PC-9 (cell line): ENCODE measurements around the gene ECSIT. TPM values are rescaled to one million over a fixed set of nuclear protein-coding genes. Genes with fewer than 3 reads are reported as not detected.

Source experiments
- BruUV-seq: library from RNA; stranded (reverse); fragments of 400-500 nt; replicated peaks from 2 replicates; lab custom pipeline; 2021; lab: Mats Ljungman, UMichigan
- CTCF ChIA-PET: fragments of 300-600 bp; sonication (Branson Sonifier 250); formaldehyde crosslinking; loops from one replicate; lab custom pipeline; 2022; ENCODE audit warnings: antibody characterized with exemption; lab: Charles Lee
- POLR2A ChIA-PET: fragments of 300-600 bp; sonication (Branson Sonifier 250); formaldehyde crosslinking; loops from one replicate; lab custom pipeline; 2022; ENCODE audit warnings: antibody characterized with exemption; ENCODE audit not compliant: unreplicated experiment; lab: Charles Lee
- DNase-seq, 2 experiments: peaks; one replicate each; pipeline versions ENCODE4 v3.0.0 to v3.0.0-alpha.2; 2015 to 2022; ENCODE audit warnings: mixed read lengths in 1 of 2
- H2AFZ ChIP-seq: fragments of 200-600 bp; sonication (generic); 2 replicates; pipeline ENCODE4 v1.8.1; 2017; ENCODE audit warnings: antibody characterized with exemption
- H3F3A ChIP-seq: fragments of 200-600 bp; sonication (generic); 2 replicates; pipeline ENCODE4 v1.8.1; 2017; ENCODE audit warnings: antibody characterized with exemption, mild to moderate bottlenecking, low read depth; ENCODE audit not compliant: insufficient read depth
- H3K27ac ChIP-seq: fragments of 200-600 bp; sonication (generic); 2 replicates; pipeline ENCODE4 v1.6.1; 2016; ENCODE audit warnings: mixed run types
- H3K27me3 ChIP-seq: fragments of 200-600 bp; sonication (generic); 2 replicates; pipeline ENCODE4 v1.6.1; 2016; ENCODE audit warnings: low read depth, mixed run types; ENCODE audit not compliant: insufficient read depth
- H3K36me3 ChIP-seq: fragments of 200-600 bp; sonication (generic); 2 replicates; pipeline ENCODE4 v1.6.1; 2016; ENCODE audit warnings: low read depth, mixed run types
- H3K4me1 ChIP-seq: fragments of 200-600 bp; sonication (generic); replicated peaks from 2 replicates; pipeline ENCODE4 v1.6.1; 2016; ENCODE audit warnings: mixed run types; ENCODE audit not compliant: insufficient read depth
- H3K4me2 ChIP-seq: fragments of 200-600 bp; sonication (generic); 2 replicates; pipeline ENCODE4 v1.6.1; 2017; ENCODE audit warnings: mixed run types
- H3K4me3 ChIP-seq: fragments of 200-600 bp; sonication (generic); 2 replicates; pipeline ENCODE4 v1.6.1; 2016; ENCODE audit warnings: mixed run types
- H3K79me2 ChIP-seq: fragments of 200-600 bp; sonication (generic); 2 replicates; pipeline ENCODE4 v1.6.1; 2017; ENCODE audit warnings: low read depth, mixed run types
- H3K9me2 ChIP-seq: fragments of 200-600 bp; sonication (generic); 2 replicates; pipeline ENCODE4 v1.8.1; 2017; ENCODE audit warnings: mild to moderate bottlenecking; ENCODE audit not compliant: insufficient read depth
- H3K9me3 ChIP-seq: fragments of 200-600 bp; sonication (generic); 2 replicates; pipeline ENCODE4 v1.8.1; 2016; ENCODE audit warnings: low read depth; ENCODE audit not compliant: insufficient read depth
- H4K20me1 ChIP-seq: fragments of 200-600 bp; sonication (generic); 2 replicates; pipeline ENCODE4 v1.8.1; 2017; ENCODE audit not compliant: insufficient read depth
- EZH2 ChIP-seq: fragments of 200-600 bp; sonication (generic); IDR thresholded peaks from 2 replicates; pipeline ENCODE4 v1.8.0; 2017; ENCODE audit warnings: antibody characterized with exemption, low read depth
- intact Hi-C: fragments of 100-400 bp; cut with micrococcal nuclease; formaldehyde crosslinking; loops from one replicate; pipeline ENCODE4 v1.10.0; 2022; ENCODE audit not compliant: unreplicated experiment
- total RNA-seq: library from RNA; stranded (reverse); gene quantifications from 2 replicates; pipeline ENCODE4 v1.2.3, GENCODE V29; 2021
- TF ChIP-seq, protein P1 (sequence below): fragments of 200-600 bp; sonication (generic); conservative IDR thresholded peaks from 2 replicates; pipeline ENCODE4 v1.6.1; 2017; ENCODE audit warnings: mixed run types, antibody characterized with exemption, mild to moderate bottlenecking, moderate library complexity

Gene ECSIT
- total RNA-seq, 1 experiment from 2014 or later, result 42.4 TPM

DNA sequence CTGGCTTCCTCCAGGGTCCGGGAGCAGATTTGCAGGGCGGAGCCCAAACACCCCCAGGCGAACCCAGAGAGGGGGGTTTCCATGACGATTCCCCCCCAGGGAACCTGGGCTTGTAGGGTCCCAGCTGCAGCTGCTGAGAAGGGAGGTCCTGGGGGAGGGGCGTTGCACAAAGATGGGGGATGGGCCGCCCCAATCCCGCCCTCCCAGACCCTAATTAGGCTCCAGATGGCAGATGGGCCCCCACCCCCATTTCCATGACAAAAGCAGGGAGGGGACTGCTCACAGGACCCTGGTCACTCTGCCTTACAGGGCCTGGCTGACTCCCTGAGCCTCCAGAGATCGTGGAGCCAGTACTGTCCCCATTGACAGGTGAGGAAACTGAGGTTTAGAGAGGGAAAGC is 63.3 kb downstream of the ECSIT start:
- intact Hi-C loops, result no loop called here
- ChIA-PET CTCF (no interaction called here), POLR2A (no interaction called here)
- Histone ChIP-seq H3K4me1 (no peaks in the 10 kb centered on the region), H3K4me3 (no peak overlapping the region), H3K9me2 (no peaks in the 10 kb centered on the region), H3K36me3 (no peaks in the 10 kb centered on the region), H2AFZ (no peak overlapping the region), H3K79me2 (no peaks in the 10 kb centered on the region), H3K4me2 (no peak overlapping the region), H3K27me3 (no peaks in the 10 kb centered on the region), H3K9me3 (no peaks in the 10 kb centered on the region), H4K20me1 (no peaks in the 10 kb centered on the region), H3K27ac (no peak overlapping the region), H3F3A (peaks cover 26% of the 10 kb centered on the region; the same call in 1 of the 2 replicates)
- no TSS peak for BruUV-seq
- TF ChIP-seq, protein P1, sequence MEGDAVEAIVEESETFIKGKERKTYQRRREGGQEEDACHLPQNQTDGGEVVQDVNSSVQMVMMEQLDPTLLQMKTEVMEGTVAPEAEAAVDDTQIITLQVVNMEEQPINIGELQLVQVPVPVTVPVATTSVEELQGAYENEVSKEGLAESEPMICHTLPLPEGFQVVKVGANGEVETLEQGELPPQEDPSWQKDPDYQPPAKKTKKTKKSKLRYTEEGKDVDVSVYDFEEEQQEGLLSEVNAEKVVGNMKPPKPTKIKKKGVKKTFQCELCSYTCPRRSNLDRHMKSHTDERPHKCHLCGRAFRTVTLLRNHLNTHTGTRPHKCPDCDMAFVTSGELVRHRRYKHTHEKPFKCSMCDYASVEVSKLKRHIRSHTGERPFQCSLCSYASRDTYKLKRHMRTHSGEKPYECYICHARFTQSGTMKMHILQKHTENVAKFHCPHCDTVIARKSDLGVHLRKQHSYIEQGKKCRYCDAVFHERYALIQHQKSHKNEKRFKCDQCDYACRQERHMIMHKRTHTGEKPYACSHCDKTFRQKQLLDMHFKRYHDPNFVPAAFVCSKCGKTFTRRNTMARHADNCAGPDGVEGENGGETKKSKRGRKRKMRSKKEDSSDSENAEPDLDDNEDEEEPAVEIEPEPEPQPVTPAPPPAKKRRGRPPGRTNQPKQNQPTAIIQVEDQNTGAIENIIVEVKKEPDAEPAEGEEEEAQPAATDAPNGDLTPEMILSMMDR, result no peak
- TF ChIP-seq EZH2, result no peak
- DNase-seq, result no peak

GRCh38 chr19:11464333-11465265 is 64.3 kb downstream of the ECSIT start:
- H3F3A ChIP-seq, result peaks cover 26% of the 10 kb centered on the region; the same call in 1 of the 2 replicates
- no peaks in the 10 kb centered on the region for H3K9me3 ChIP-seq
- no peak for DNase-seq
- BruUV-seq, result no TSS peak
- H3K9me2 ChIP-seq, result no peaks in the 10 kb centered on the region
- ChIA-PET CTCF (no interaction called here), POLR2A (no interaction called here)
- no peaks in the 10 kb centered on the region for H3K79me2 ChIP-seq
- no peak overlapping the region for H3K4me3 ChIP-seq
- H3K27me3 ChIP-seq, result no peaks in the 10 kb centered on the region
- no peaks in the 10 kb centered on the region for H3K36me3 ChIP-seq
- no peak overlapping the region for H3K27ac ChIP-seq
- no peaks in the 10 kb centered on the region for H3K4me1 ChIP-seq
- no peak overlapping the region for H2AFZ ChIP-seq
- intact Hi-C loops, result no loop called here
- TF ChIP-seq EZH2, result no peak
- TF ChIP-seq, protein P1, result no peak
- no peaks in the 10 kb centered on the region for H4K20me1 ChIP-seq
- no peak overlapping the region for H3K4me2 ChIP-seq

DNA sequence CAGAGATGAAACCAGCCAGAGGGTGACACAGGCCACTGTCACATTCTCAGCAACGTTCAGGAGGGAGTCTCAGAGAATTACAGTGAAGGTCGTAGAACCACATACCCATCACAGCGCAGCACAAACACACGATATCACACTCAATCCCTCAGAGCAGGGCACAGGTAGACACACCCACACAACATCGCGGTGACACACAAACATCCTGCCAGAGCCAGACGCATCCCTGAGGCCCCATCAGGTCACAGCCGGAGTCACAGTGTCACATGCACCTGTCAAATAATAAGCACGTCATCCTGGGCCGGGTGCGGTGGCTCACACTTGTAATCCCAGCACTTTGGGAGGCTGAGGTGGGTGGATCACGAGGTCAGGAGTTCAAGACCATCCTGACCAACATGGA is 65.5 kb downstream of the ECSIT start:
- Histone ChIP-seq H3K79me2 (no peaks in the 10 kb centered on the region), H3K27ac (no peak overlapping the region), H2AFZ (peak overlapping the region; percentile 6; the same call in 1 of the 2 replicates), H4K20me1 (no peaks in the 10 kb centered on the region), H3K27me3 (no peaks in the 10 kb centered on the region), H3K4me2 (no peak overlapping the region), H3K4me3 (no peak overlapping the region), H3K4me1 (no peaks in the 10 kb centered on the region), H3K9me3 (no peaks in the 10 kb centered on the region), H3K36me3 (no peaks in the 10 kb centered on the region), H3F3A (peaks cover 24% of the 10 kb centered on the region; the same call in 1 of the 2 replicates), H3K9me2 (no peaks in the 10 kb centered on the region)
- POLR2A ChIA-PET, result no interaction called here
- CTCF ChIA-PET, result no interaction called here
- TF ChIP-seq, protein P1, result no peak
- TF ChIP-seq EZH2, result no peak
- BruUV-seq, result no TSS peak
- intact Hi-C loops, result no loop called here
- no peak for DNase-seq
